PC-3 (cell line): Measurements from ENCODE around the gene FAM117B. TPM values are rescaled to one million over a fixed set of nuclear protein-coding genes. Genes with fewer than 3 reads are reported as not detected.

Experiments used
- ATAC-seq: fragments of 200-7000 bp; cut with Tn5 transposase; 2 replicates; pipeline ENCODE4 v1.9.1; 2020; ENCODE audit warnings: mild to moderate bottlenecking, moderate library complexity
- BruUV-seq: library from RNA; stranded (reverse); fragments of 400-500 nt; replicated peaks from 2 replicates; lab custom pipeline; 2021; lab: Mats Ljungman, UMichigan
- CTCF ChIA-PET: fragments of 300-600 bp; sonication (Branson Sonifier 250); formaldehyde crosslinking; loops from one replicate; lab custom pipeline; 2022; ENCODE audit warnings: antibody characterized with exemption; lab: Charles Lee
- POLR2A ChIA-PET: fragments of 300-600 bp; sonication (Branson Sonifier 250); formaldehyde crosslinking; loops from one replicate; lab custom pipeline; 2022; ENCODE audit warnings: antibody characterized with exemption; ENCODE audit not compliant: unreplicated experiment; lab: Charles Lee
- DNase-seq: peaks from one replicate; pipeline ENCODE4 v3.0.0-alpha.2; 2015
- H2AFZ ChIP-seq: fragments of 300-600 bp; sonication (generic); 2 replicates; pipeline ENCODE4 v1.6.0; 2016; ENCODE audit warnings: antibody characterized with exemption, low read length
- H3F3A ChIP-seq: fragments of 300-600 bp; sonication (generic); one replicate; pipeline ENCODE4 v1.6.0; 2017; ENCODE audit warnings: antibody characterized with exemption, low read length, control low read depth, mild to moderate bottlenecking; ENCODE audit not compliant: unreplicated experiment
- H3K27ac ChIP-seq: fragments of 300-600 bp; sonication (generic); 2 replicates; pipeline ENCODE4 v1.5.1; 2016; ENCODE audit warnings: mild to moderate bottlenecking, low read length
- H3K27me3 ChIP-seq: fragments of 300-600 bp; sonication (generic); 2 replicates; pipeline ENCODE4 v1.6.1; 2016; ENCODE audit warnings: low read length, mixed read lengths
- H3K36me3 ChIP-seq: fragments of 300-600 bp; sonication (generic); 2 replicates; pipeline ENCODE4 v1.6.1; 2016; ENCODE audit warnings: low read depth, mixed run types, low read length, mixed read lengths
- H3K4me1 ChIP-seq: fragments of 300-600 bp; sonication (generic); 2 replicates; pipeline ENCODE4 v1.5.1; 2016; ENCODE audit warnings: low read length; ENCODE audit not compliant: insufficient read depth
- H3K4me2 ChIP-seq: fragments of 300-600 bp; sonication (generic); 2 replicates; pipeline ENCODE4 v1.6.0; 2016; ENCODE audit warnings: low read length
- H3K4me3 ChIP-seq: fragments of 300-600 bp; sonication (generic); 2 replicates; pipeline ENCODE4 v1.5.1; 2016; ENCODE audit warnings: mild to moderate bottlenecking, low read length, mixed read lengths
- H3K79me2 ChIP-seq: fragments of 300-600 bp; sonication (generic); 2 replicates; pipeline ENCODE4 v1.6.1; 2017; ENCODE audit warnings: low read length, mixed read lengths
- H3K9ac ChIP-seq: fragments of 300-600 bp; sonication (generic); 2 replicates; pipeline ENCODE4 v1.6.0; 2016; ENCODE audit warnings: mild to moderate bottlenecking, low read length
- H3K9me2 ChIP-seq: fragments of 300-600 bp; sonication (generic); replicated peaks from 2 replicates; pipeline ENCODE4 v1.6.1; 2016; ENCODE audit warnings: mixed run types, low read length, mixed read lengths
- H3K9me3 ChIP-seq: fragments of 300-600 bp; sonication (generic); 2 replicates; pipeline ENCODE4 v1.6.1; 2016; ENCODE audit warnings: low read length, mixed read lengths
- H4K20me1 ChIP-seq: fragments of 300-600 bp; sonication (generic); 2 replicates; pipeline ENCODE4 v1.6.1; 2016; ENCODE audit warnings: low read length, mixed read lengths
- EZH2 ChIP-seq: fragments of 300-600 bp; sonication (generic); IDR thresholded peaks from one replicate; pipeline ENCODE4 v1.6.1; 2017; ENCODE audit warnings: antibody characterized with exemption, mild to moderate bottlenecking, low read length; ENCODE audit not compliant: unreplicated experiment
- EZH2phosphoT487 ChIP-seq: fragments of 300-600 bp; sonication (generic); IDR thresholded peaks from 2 replicates; pipeline ENCODE4 v1.6.1; 2018; ENCODE audit warnings: mild to moderate bottlenecking, antibody characterized with exemption, low read length, borderline replicate concordance
- intact Hi-C: fragments of 100-400 bp; cut with micrococcal nuclease; formaldehyde crosslinking; loops from 2 replicates; pipeline ENCODE4 v1.9.0; 2023
- total RNA-seq: library from RNA; depleted of rRNA; stranded (reverse); fragments of >200 nt; gene quantifications from 2 replicates; pipeline ENCODE4 v1.2.3, GENCODE V29; 2014
- TF ChIP-seq, protein P1 (sequence below): fragments of 300-600 bp; sonication (generic); conservative IDR thresholded peaks from 2 replicates; pipeline ENCODE4 v1.5.1; 2017; ENCODE audit warnings: antibody characterized with exemption, low read depth, mild to moderate bottlenecking, low read length

FAM117B gene
- total RNA-seq, 1 experiment from 2014 or later, result 2.2 TPM

DNA sequence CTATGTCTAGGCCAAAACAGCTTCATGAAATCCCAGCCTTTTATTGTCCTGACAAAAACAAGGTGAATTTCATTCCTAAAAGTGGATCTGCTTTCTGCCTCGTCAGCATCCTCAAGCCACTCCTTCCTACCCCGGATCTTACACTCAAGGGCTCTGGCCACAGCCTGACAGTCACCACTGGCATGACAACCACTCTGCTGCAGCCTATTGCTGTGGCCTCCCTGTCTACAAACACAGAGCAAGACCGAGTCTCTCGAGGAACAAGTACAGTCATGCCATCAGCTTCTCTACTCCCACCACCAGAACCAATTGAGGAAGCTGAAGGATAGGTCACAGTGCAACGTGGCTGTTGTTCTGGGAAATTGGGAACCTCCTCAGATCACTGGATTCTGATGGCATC is 130.7 kb downstream of the FAM117B start:
- no peak for ATAC-seq
- no peaks in the 10 kb centered on the region for H3K36me3 ChIP-seq
- no TSS peak for BruUV-seq

DNA sequence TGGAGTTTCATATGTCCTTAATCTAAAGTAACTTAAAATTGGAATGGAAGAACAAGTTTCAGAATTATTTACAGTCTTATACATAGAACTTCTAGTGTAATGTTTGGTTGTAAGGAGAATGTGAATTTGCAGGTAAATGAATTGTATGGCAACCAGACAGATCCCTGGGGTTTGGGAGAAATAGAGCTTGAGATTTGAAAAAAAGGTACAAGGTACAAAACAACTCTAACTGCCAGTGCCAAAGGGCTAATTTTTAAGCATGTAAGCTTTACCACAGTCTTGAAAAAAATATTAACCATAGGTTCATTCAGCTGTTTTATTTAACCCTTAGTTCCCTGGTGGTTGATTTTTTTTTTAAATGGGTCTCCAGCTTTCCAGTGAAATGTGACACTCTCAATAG is 133.5 kb downstream of the FAM117B start:
- H3K4me1 ChIP-seq, result no peaks in the 10 kb centered on the region
- no peak overlapping the region for H3K4me3 ChIP-seq
- TSS peak; percentile 16 for BruUV-seq
- no peaks in the 10 kb centered on the region for H3K9me3 ChIP-seq
- H3K27me3 ChIP-seq, result no peaks in the 10 kb centered on the region
- H2AFZ ChIP-seq, result no peak overlapping the region
- DNase-seq, result no peak
- H3K27ac ChIP-seq, result no peak overlapping the region
- no peaks in the 10 kb centered on the region for H3K36me3 ChIP-seq
- no peaks in the 10 kb centered on the region for H3F3A ChIP-seq
- H3K4me2 ChIP-seq, result no peak overlapping the region
- no peak overlapping the region for H3K9ac ChIP-seq
- no peaks in the 10 kb centered on the region for H3K9me2 ChIP-seq
- no peaks in the 10 kb centered on the region for H3K79me2 ChIP-seq
- TF ChIP-seq EZH2 (no peak), EZH2phosphoT487 (no peak)
- TF ChIP-seq, protein P1, sequence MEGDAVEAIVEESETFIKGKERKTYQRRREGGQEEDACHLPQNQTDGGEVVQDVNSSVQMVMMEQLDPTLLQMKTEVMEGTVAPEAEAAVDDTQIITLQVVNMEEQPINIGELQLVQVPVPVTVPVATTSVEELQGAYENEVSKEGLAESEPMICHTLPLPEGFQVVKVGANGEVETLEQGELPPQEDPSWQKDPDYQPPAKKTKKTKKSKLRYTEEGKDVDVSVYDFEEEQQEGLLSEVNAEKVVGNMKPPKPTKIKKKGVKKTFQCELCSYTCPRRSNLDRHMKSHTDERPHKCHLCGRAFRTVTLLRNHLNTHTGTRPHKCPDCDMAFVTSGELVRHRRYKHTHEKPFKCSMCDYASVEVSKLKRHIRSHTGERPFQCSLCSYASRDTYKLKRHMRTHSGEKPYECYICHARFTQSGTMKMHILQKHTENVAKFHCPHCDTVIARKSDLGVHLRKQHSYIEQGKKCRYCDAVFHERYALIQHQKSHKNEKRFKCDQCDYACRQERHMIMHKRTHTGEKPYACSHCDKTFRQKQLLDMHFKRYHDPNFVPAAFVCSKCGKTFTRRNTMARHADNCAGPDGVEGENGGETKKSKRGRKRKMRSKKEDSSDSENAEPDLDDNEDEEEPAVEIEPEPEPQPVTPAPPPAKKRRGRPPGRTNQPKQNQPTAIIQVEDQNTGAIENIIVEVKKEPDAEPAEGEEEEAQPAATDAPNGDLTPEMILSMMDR, result no peak
- ATAC-seq, result no peak
- POLR2A ChIA-PET, result no interaction called here
- intact Hi-C loops, result no loop called here
- H4K20me1 ChIP-seq, result no peaks in the 10 kb centered on the region
- CTCF ChIA-PET, result no interaction called here

More for the DNA sequence above, 130.7 kb downstream of the FAM117B start:
- no peak for DNase-seq
- H3K9me3 ChIP-seq, result no peaks in the 10 kb centered on the region
- TF ChIP-seq EZH2phosphoT487 (no peak), EZH2 (no peak)
- TF ChIP-seq, protein P1, result no peak
- CTCF ChIA-PET, result no interaction called here
- H2AFZ ChIP-seq, result no peak overlapping the region
- H3K4me1 ChIP-seq, result no peaks in the 10 kb centered on the region
- H4K20me1 ChIP-seq, result no peaks in the 10 kb centered on the region
- H3K9ac ChIP-seq, result no peak overlapping the region
- no peaks in the 10 kb centered on the region for H3F3A ChIP-seq
- H3K9me2 ChIP-seq, result no peaks in the 10 kb centered on the region
- H3K79me2 ChIP-seq, result no peaks in the 10 kb centered on the region
- no peak overlapping the region for H3K27ac ChIP-seq
- POLR2A ChIA-PET, result interaction anchor here (0.7 kb wide), 1 partner anchor 10 kb away, joined by 8 read pairs; no protein-coding TSS in a partner anchor
- no peak overlapping the region for H3K4me2 ChIP-seq
- no peaks in the 10 kb centered on the region for H3K27me3 ChIP-seq
- no peak overlapping the region for H3K4me3 ChIP-seq
- intact Hi-C loops, result no loop called here

DNA sequence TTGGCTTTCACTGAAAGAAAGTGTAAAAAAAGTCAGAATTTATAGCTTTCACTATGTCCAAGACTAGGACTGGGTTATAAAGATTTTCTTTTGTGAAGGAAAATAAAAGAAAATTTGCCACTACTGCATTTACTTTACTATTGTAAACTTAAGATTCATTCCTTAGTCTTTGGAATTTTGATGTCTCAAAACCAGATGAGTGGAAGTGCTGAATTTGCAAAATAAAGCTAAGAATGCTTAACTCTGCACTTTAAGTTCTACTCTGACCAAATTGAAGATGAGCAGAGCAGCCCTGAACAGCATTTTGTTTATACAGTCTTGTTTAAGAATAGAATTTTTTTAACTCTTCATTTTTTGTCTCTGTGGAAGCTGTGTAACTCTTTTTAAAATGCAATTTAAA is 134.4 kb downstream of the FAM117B start:
- no peaks in the 10 kb centered on the region for H3K4me1 ChIP-seq
- ATAC-seq (no peak), DNase-seq (no peak)
- no peaks in the 10 kb centered on the region for H3K9me2 ChIP-seq
- H3K36me3 ChIP-seq, result no peaks in the 10 kb centered on the region
- no peak overlapping the region for H2AFZ ChIP-seq
- H3K27me3 ChIP-seq, result no peaks in the 10 kb centered on the region
- no peaks in the 10 kb centered on the region for H3K79me2 ChIP-seq
- no peaks in the 10 kb centered on the region for H3K9me3 ChIP-seq
- H3F3A ChIP-seq, result no peaks in the 10 kb centered on the region
- ChIA-PET CTCF (no interaction called here), POLR2A (no interaction called here)
- intact Hi-C loops, result no loop called here
- no peak overlapping the region for H3K9ac ChIP-seq
- no peak overlapping the region for H3K4me2 ChIP-seq
- no peaks in the 10 kb centered on the region for H4K20me1 ChIP-seq
- no TSS peak for BruUV-seq
- H3K4me3 ChIP-seq, result no peak overlapping the region
- H3K27ac ChIP-seq, result no peak overlapping the region
- no peak for TF ChIP-seq EZH2
- TF ChIP-seq, protein P1, result no peak
- no peak for TF ChIP-seq EZH2phosphoT487
